Body of pancreas (tissue), 4 donors: ENCODE measurements around the gene GRID2.

ENCODE experiments used
- CTCF ChIP-seq, 7 experiments: fragments of 450-650 bp in 4 of 7; fragments of 200-600 bp in 3 of 7; sonication (generic) in 3 of 7; IDR thresholded peaks; one replicate each; pipeline ENCODE4 v1.5.1; 2016 to 2019; ENCODE audit warnings: antibody characterized with exemption in 7 of 7
- POLR2A ChIP-seq, 3 donors: fragments of 450-650 bp; IDR thresholded peaks; one replicate each; pipeline ENCODE4 v1.6.1; 2016; ENCODE audit warnings: antibody characterized with exemption in 3 of 3, mild to moderate bottlenecking in 2 of 3

DNA sequence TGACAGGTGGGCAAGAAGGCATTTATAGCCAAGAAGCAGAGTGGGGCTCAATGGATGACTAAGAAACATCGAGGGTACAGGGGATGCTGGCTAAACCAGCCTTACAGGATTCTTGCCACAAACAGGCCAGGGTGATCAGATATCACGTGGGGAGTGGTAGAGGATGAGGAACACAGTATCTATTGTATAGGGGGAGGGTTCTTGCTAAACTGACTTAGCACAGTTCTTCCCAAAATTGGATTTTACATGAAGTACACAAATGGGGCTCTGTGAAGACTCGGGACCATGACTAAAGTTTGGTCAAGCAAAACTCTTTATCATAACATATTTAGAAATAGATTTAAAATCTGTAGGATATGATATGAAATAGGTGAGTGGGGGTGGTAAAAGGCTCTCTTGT is 1380.8 kb downstream of the GRID2 start:
- no peak for TF ChIP-seq POLR2A (IDR thresholded peaks at IDR 0.05)
- TF ChIP-seq CTCF (IDR thresholded peaks at IDR 0.05) = no peak
